H9 (cell line): Measurements from ENCODE around the gene SPATS2. TPM values are rescaled to one million over a fixed set of nuclear protein-coding genes. Genes with fewer than 3 reads are reported as not detected.

Experiments used
- DNase-seq: peaks from one replicate; pipeline ENCODE4 v3.0.0-alpha.2; 2017
- H2AFZ ChIP-seq: one replicate; pipeline ENCODE4 v1.6.1; 2013; ENCODE audit warnings: mild to moderate bottlenecking, low read length, control low read depth, moderate library complexity
- H2AK5ac ChIP-seq: 2 replicates; pipeline ENCODE4 v1.6.1; 2013; ENCODE audit warnings: low read length, control low read depth, mixed read lengths; ENCODE audit not compliant: insufficient read length
- H2BK120ac ChIP-seq: one replicate; pipeline ENCODE4 v1.6.1; 2013; ENCODE audit warnings: low read depth, mild to moderate bottlenecking, low read length, control low read depth, inconsistent platforms; ENCODE audit not compliant: poor library complexity, severe bottlenecking
- H2BK12ac ChIP-seq: 2 replicates; pipeline ENCODE4 v1.6.1; 2013; ENCODE audit warnings: low read length, control low read depth, mixed read lengths, low read depth; ENCODE audit not compliant: insufficient read length
- H2BK15ac ChIP-seq: 2 replicates; pipeline ENCODE4 v1.6.1; 2013; ENCODE audit warnings: low read depth, low read length, control low read depth
- H2BK20ac ChIP-seq: one replicate; pipeline ENCODE4 v1.6.1; 2013; ENCODE audit warnings: low read depth, mild to moderate bottlenecking, low read length, control low read depth, inconsistent platforms; ENCODE audit not compliant: poor library complexity, severe bottlenecking
- H2BK5ac ChIP-seq: 2 replicates; pipeline ENCODE4 v1.6.1; 2013; ENCODE audit warnings: low read length, control low read depth, mixed read lengths; ENCODE audit not compliant: insufficient read length
- H3K14ac ChIP-seq: 2 replicates; pipeline ENCODE4 v1.6.1; 2013; ENCODE audit warnings: low read length, control low read depth; ENCODE audit not compliant: insufficient read depth
- H3K18ac ChIP-seq: 2 replicates; pipeline ENCODE4 v1.6.1; 2013; ENCODE audit warnings: low read depth, mild to moderate bottlenecking, mixed read lengths, low read length, control low read depth; ENCODE audit not compliant: insufficient read length
- H3K23ac ChIP-seq: 2 replicates; pipeline ENCODE4 v1.6.1; 2013; ENCODE audit warnings: low read length, control low read depth, mixed read lengths, low read depth; ENCODE audit not compliant: insufficient read length
- H3K23me2 ChIP-seq: 2 replicates; pipeline ENCODE4 v1.6.1; 2013; ENCODE audit warnings: low read depth, mild to moderate bottlenecking, mixed read lengths, low read length, control low read depth; ENCODE audit not compliant: insufficient read length, poor library complexity, severe bottlenecking
- H3K27ac ChIP-seq: 2 replicates; pipeline ENCODE4 v1.5.1; 2013; ENCODE audit warnings: low read length, control low read depth, mixed read lengths, low read depth; ENCODE audit not compliant: insufficient read length
- H3K27me3 ChIP-seq: 2 replicates; pipeline ENCODE4 v1.6.1; 2013; ENCODE audit warnings: low read length, control low read depth, inconsistent platforms; ENCODE audit not compliant: insufficient read depth
- H3K4ac ChIP-seq: 2 replicates; pipeline ENCODE4 v1.6.1; 2013; ENCODE audit warnings: low read depth, mild to moderate bottlenecking, control low read depth, inconsistent platforms, low read length, moderate library complexity
- H3K4me1 ChIP-seq: 2 replicates; pipeline ENCODE4 v1.6.1; 2013; ENCODE audit warnings: low read length, control low read depth, inconsistent platforms; ENCODE audit not compliant: insufficient read depth
- H3K4me2 ChIP-seq: 2 replicates; pipeline ENCODE4 v1.6.1; 2013; ENCODE audit warnings: low read length, control low read depth, mixed read lengths; ENCODE audit not compliant: insufficient read length, insufficient read depth
- H3K56ac ChIP-seq: 2 replicates; pipeline ENCODE4 v1.6.1; 2013; ENCODE audit warnings: low read depth, mild to moderate bottlenecking, mixed read lengths, low read length, control low read depth; ENCODE audit not compliant: insufficient read length
- H3K79me1 ChIP-seq: 2 replicates; pipeline ENCODE4 v1.6.1; 2013; ENCODE audit warnings: low read depth, mild to moderate bottlenecking, moderate library complexity, low read length, control low read depth, inconsistent platforms; ENCODE audit not compliant: insufficient read depth, poor library complexity, severe bottlenecking
- H3K79me2 ChIP-seq: 2 replicates; pipeline ENCODE4 v1.6.1; 2013; ENCODE audit warnings: low read length, control low read depth, inconsistent platforms; ENCODE audit not compliant: insufficient read depth
- H3K9ac ChIP-seq: 2 replicates; pipeline ENCODE4 v1.6.1; 2013; ENCODE audit warnings: low read length, control low read depth, mixed read lengths; ENCODE audit not compliant: insufficient read length; ENCODE audit errors: extremely low read depth
- H3K9me3 ChIP-seq: one replicate; pipeline ENCODE4 v1.6.1; 2013; ENCODE audit warnings: low read depth, low read length, inconsistent platforms; ENCODE audit not compliant: control insufficient read depth
- H3T11ph ChIP-seq: one replicate; pipeline ENCODE4 v1.6.1; 2013; ENCODE audit warnings: mild to moderate bottlenecking, low read length, control low read depth, inconsistent platforms
- H4K20me1 ChIP-seq: one replicate; pipeline ENCODE4 v1.6.1; 2013; ENCODE audit not compliant: control insufficient read depth, insufficient read length, insufficient read depth
- H4K5ac ChIP-seq: 2 replicates; pipeline ENCODE4 v1.6.1; 2013; ENCODE audit warnings: low read depth, mild to moderate bottlenecking, mixed read lengths, low read length, control low read depth; ENCODE audit not compliant: insufficient read length
- H4K8ac ChIP-seq: replicated peaks from 2 replicates; pipeline ENCODE4 v1.6.1; 2013; ENCODE audit warnings: low read length, control low read depth, mixed read lengths, low read depth; ENCODE audit not compliant: insufficient read length
- H4K91ac ChIP-seq: 2 replicates; pipeline ENCODE4 v1.6.1; 2013; ENCODE audit warnings: low read depth, mild to moderate bottlenecking, moderate library complexity, mixed read lengths, low read length, control low read depth; ENCODE audit not compliant: insufficient read length
- H3K27ac Mint-ChIP-seq, 3 experiments: 2 replicates in 2 of 3; 3 replicates in 1 of 3; pipeline ENCODE4 v1.8.0; 2020 to 2021; ENCODE audit warnings: mixed read lengths in 3 of 3, mild to moderate bottlenecking in 1 of 3, moderate library complexity in 1 of 3
- H3K27me3 Mint-ChIP-seq: 2 replicates; pipeline ENCODE4 v1.8.0; 2021; ENCODE audit warnings: low read depth, mild to moderate bottlenecking, moderate library complexity, mixed read lengths
- H3K36me3 Mint-ChIP-seq, 3 experiments: 2 replicates in 2 of 3; 3 replicates in 1 of 3; pipeline ENCODE4 v1.8.0; 2020 to 2021; ENCODE audit warnings: low read depth in 3 of 3, mixed read lengths in 3 of 3; ENCODE audit not compliant: insufficient read depth in 1 of 3
- H3K4me1 Mint-ChIP-seq, 2 experiments: 2 replicates each; pipeline ENCODE4 v1.8.0; 2020; ENCODE audit warnings: mixed read lengths in 2 of 2
- H3K4me3 Mint-ChIP-seq, 2 experiments: 2 replicates in 1 of 2; 3 replicates in 1 of 2; pipeline ENCODE4 v1.8.0; 2020 to 2021; ENCODE audit warnings: mild to moderate bottlenecking in 2 of 2, mixed read lengths in 2 of 2, moderate library complexity in 1 of 2
- H3K9me3 Mint-ChIP-seq, 2 experiments: 2 replicates in 1 of 2; 3 replicates in 1 of 2; pipeline ENCODE4 v1.8.0; 2020; ENCODE audit warnings: mild to moderate bottlenecking in 2 of 2, mixed read lengths in 2 of 2, moderate library complexity in 1 of 2
- WGBS: extraction: QIAGEN DNeasy Blood & Tissue Kit; methylation state at CpG from one replicate; pipeline ENCODE4 v1.1.7; 2013; ENCODE audit warnings: missing lambda C conversion rate, low lambda C conversion rate, mixed read lengths; ENCODE audit not compliant: insufficient read length; ENCODE audit errors: extremely low coverage; 5-methylcytosine and 5-hydroxymethylcytosine counted together
- total RNA-seq: library from RNA; stranded (reverse); gene quantifications from 2 replicates; pipeline ENCODE4 v1.2.1, GENCODE V29; 2021
- TF ChIP-seq, protein P1 (sequence below): fragments of 200-600 bp; sonication (generic); conservative IDR thresholded peaks from 3 replicates; pipeline ENCODE4 v1.8.0; 2021; ENCODE audit warnings: antibody characterized with exemption, mild to moderate bottlenecking

The SPATS2 gene
- total RNA-seq, 1 experiment from 2014 or later, result 17.1 TPM

DNA sequence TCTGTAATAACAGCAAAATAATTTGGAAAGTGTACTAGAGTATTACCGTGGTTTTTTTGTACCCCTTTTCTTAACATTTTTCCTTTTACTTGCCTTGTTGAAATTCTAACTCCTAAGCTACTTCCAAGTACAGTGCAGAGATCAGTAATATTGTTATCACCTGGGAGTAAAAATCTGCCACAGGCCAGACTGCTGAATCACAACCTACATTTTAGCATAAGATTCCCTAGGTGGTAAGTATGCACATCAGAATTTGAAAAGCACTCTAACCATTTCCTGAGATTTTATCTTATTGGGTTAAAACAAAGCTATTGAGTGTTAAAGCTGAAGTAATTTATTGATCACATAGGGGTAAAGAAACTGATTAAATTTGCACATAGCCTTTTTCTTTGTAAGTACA is 116.4 kb downstream of the SPATS2 start:
- Histone ChIP-seq H4K91ac (no peak overlapping the region), H3K4me1 (no peaks in the 10 kb centered on the region; the same call in 1 of the 2 replicates), H3K14ac (no peak overlapping the region), H3K79me2 (no peaks in the 10 kb centered on the region), H3K27me3 (no peaks in the 10 kb centered on the region), H3T11ph (no peak overlapping the region), H2AFZ (no peak overlapping the region), H4K5ac (no peak overlapping the region), H2BK120ac (no peak overlapping the region), H3K9me3 (no peaks in the 10 kb centered on the region), H3K23me2 (no peaks in the 10 kb centered on the region), H2BK5ac (no peak overlapping the region), H3K9ac (no peak overlapping the region), H3K56ac (no peak overlapping the region), H3K23ac (no peak overlapping the region), H2BK12ac (no peak overlapping the region), H4K8ac (no peak overlapping the region), H3K4me2 (no peak overlapping the region), H3K79me1 (no peaks in the 10 kb centered on the region), H2AK5ac (no peak overlapping the region), H3K27ac (no peak overlapping the region), H3K4ac (no peak overlapping the region), H2BK15ac (no peak overlapping the region), H4K20me1 (no peaks in the 10 kb centered on the region), H2BK20ac (no peak overlapping the region), H3K18ac (no peak overlapping the region)
- H3K27ac Mint-ChIP-seq, result peak overlapping the region; percentile 4 to 85 (median 68); a peak in 6 of 7 replicates
- no peak for DNase-seq
- TF ChIP-seq, protein P1, sequence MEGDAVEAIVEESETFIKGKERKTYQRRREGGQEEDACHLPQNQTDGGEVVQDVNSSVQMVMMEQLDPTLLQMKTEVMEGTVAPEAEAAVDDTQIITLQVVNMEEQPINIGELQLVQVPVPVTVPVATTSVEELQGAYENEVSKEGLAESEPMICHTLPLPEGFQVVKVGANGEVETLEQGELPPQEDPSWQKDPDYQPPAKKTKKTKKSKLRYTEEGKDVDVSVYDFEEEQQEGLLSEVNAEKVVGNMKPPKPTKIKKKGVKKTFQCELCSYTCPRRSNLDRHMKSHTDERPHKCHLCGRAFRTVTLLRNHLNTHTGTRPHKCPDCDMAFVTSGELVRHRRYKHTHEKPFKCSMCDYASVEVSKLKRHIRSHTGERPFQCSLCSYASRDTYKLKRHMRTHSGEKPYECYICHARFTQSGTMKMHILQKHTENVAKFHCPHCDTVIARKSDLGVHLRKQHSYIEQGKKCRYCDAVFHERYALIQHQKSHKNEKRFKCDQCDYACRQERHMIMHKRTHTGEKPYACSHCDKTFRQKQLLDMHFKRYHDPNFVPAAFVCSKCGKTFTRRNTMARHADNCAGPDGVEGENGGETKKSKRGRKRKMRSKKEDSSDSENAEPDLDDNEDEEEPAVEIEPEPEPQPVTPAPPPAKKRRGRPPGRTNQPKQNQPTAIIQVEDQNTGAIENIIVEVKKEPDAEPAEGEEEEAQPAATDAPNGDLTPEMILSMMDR, result no peak
- H3K4me1 Mint-ChIP-seq, result peaks cover 34% of the 10 kb centered on the region in 2 experiments
- H3K27me3 Mint-ChIP-seq, result no peaks in the 10 kb centered on the region
- H3K9me3 Mint-ChIP-seq, result no peaks in the 10 kb centered on the region
- no CpG with 5 or more reads among the region's 1 CpG for WGBS
- H3K36me3 Mint-ChIP-seq, result peaks cover 2 to 15% (median 12%) of the 10 kb centered on the region in 3 experiments; a peak in 4 of 7 replicates
- peak overlapping the region in 1 of 2 experiments; percentile 24; a peak in 2 of 5 replicates for H3K4me3 Mint-ChIP-seq
